Measurements from ENCODE around the gene CACNA1C.

Gene CACNA1C

DNA sequence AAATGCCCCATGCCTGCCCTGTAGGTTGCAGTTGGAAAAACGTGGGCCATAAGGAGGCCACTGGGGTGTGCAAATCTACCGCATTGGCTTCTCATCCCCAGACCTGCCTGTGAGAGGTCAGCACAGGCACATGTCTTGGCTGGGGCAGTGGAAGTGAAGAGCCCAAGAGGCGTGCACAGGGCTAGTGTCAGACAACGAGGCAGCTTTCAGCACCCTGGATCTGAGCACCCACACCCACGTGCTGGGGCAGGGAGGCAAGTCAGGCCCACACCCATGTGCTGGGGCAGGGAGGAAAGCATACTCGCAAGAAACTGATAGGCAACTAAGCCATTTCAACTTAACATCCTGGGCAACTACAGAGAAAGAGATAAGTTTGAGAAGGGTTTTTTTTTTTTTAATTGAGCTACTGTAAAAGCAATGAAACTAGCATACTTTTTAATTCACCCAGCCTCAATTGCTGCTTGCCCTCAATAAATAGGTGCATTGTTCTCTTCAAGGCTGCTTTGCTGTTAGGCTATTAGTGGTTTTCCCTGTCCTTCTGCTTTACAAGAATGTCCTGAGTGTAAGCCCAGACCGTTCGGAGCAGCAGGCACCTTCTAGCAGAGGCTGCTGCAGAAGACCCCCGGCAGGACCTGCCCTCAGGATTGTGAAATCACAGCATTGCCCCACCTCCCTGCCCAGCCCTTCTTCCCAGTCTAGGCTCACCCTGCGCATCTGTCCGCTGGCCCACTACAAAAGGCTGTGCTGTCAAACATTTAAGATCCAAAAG lies 386.7 kb downstream of the CACNA1C start:
- TF ChIP-seq, protein P1, sequence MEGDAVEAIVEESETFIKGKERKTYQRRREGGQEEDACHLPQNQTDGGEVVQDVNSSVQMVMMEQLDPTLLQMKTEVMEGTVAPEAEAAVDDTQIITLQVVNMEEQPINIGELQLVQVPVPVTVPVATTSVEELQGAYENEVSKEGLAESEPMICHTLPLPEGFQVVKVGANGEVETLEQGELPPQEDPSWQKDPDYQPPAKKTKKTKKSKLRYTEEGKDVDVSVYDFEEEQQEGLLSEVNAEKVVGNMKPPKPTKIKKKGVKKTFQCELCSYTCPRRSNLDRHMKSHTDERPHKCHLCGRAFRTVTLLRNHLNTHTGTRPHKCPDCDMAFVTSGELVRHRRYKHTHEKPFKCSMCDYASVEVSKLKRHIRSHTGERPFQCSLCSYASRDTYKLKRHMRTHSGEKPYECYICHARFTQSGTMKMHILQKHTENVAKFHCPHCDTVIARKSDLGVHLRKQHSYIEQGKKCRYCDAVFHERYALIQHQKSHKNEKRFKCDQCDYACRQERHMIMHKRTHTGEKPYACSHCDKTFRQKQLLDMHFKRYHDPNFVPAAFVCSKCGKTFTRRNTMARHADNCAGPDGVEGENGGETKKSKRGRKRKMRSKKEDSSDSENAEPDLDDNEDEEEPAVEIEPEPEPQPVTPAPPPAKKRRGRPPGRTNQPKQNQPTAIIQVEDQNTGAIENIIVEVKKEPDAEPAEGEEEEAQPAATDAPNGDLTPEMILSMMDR (IDR thresholded peaks at IDR 0.05; ENCODE audit: borderline replicate concordance, extremely low read depth, low read length, poor library complexity, severe bottlenecking): no peak
- no peak for TF ChIP-seq EZH2 (IDR thresholded peaks at IDR 0.05; ENCODE audit: borderline replicate concordance, low read depth, low read length, severe bottlenecking)
- H3K9ac ChIP-seq (ENCODE audit: low read depth, low read length): no peak overlapping the region
- no peak for ATAC-seq (ENCODE audit: insufficient read depth, low read depth)
- no peaks in the 10 kb centered on the region for H3K79me2 ChIP-seq (ENCODE audit: insufficient read depth, low read length)
- H2AFZ ChIP-seq (ENCODE audit: low read depth, low read length): no peak overlapping the region
- H3K27me3 ChIP-seq (ENCODE audit: insufficient read depth, low read length, poor library complexity): peaks cover 3% of the 10 kb centered on the region
- DNase-seq: no peak
- H3K36me3 ChIP-seq (ENCODE audit: insufficient read depth, low read length): no peaks in the 10 kb centered on the region
- no peak overlapping the region for H3K27ac ChIP-seq (ENCODE audit: low read length)
- H3K9me3 ChIP-seq (ENCODE audit: insufficient read depth, low read length, severe bottlenecking): no peaks in the 10 kb centered on the region
- H3K4me1 ChIP-seq (ENCODE audit: insufficient read depth, low read length): no peaks in the 10 kb centered on the region
- no peaks in the 10 kb centered on the region for H4K20me1 ChIP-seq (ENCODE audit: insufficient read depth, low read length)
- no peak overlapping the region for H3K4me2 ChIP-seq (ENCODE audit: insufficient read depth, low read length)
- no peak overlapping the region for H3K4me3 ChIP-seq (ENCODE audit: low read depth in 1 of 2, low read length in 2 of 2)

DNA sequence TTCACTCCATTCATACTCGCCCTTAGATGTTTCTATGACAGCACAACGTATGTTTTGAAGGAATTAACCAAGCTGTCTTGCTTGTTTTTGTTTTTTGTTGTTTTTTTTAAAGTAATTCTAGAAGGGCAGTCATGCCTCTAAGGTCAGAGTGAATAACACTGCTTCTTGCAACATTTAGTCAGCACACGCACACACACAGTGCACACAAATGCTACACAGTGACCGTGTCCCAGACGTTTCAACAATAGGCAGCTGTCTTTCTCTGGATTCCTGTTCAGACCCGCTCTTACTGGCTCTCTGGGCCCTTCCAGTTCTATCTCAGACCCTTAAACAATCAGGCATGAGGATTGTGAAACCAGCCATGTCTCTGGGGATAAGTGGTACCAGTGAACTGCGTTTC lies 391.0 kb downstream of the CACNA1C start:
- H3K36me3 ChIP-seq (ENCODE audit: insufficient read depth, low read length): no peaks in the 10 kb centered on the region
- no peak overlapping the region for H3K4me2 ChIP-seq (ENCODE audit: insufficient read depth, low read length)
- no peak overlapping the region for H2AFZ ChIP-seq (ENCODE audit: low read depth, low read length)
- no peak for ATAC-seq (ENCODE audit: insufficient read depth, low read depth)
- DNase-seq: no peak
- no peak overlapping the region for H3K9ac ChIP-seq (ENCODE audit: low read depth, low read length)
- H3K9me3 ChIP-seq (ENCODE audit: insufficient read depth, low read length, severe bottlenecking): no peaks in the 10 kb centered on the region
- no peaks in the 10 kb centered on the region for H3K79me2 ChIP-seq (ENCODE audit: insufficient read depth, low read length)
- peaks cover 3% of the 10 kb centered on the region for H3K27me3 ChIP-seq (ENCODE audit: insufficient read depth, low read length, poor library complexity)
- no peak for TF ChIP-seq EZH2 (IDR thresholded peaks at IDR 0.05; ENCODE audit: borderline replicate concordance, low read depth, low read length, severe bottlenecking)
- TF ChIP-seq, protein P1 (IDR thresholded peaks at IDR 0.05; ENCODE audit: borderline replicate concordance, extremely low read depth, low read length, poor library complexity, severe bottlenecking): no peak
- no peaks in the 10 kb centered on the region for H4K20me1 ChIP-seq (ENCODE audit: insufficient read depth, low read length)
- H3K4me3 ChIP-seq (ENCODE audit: low read depth in 1 of 2, low read length in 2 of 2): no peak overlapping the region
- no peak overlapping the region for H3K27ac ChIP-seq (ENCODE audit: low read length)
- H3K4me1 ChIP-seq (ENCODE audit: insufficient read depth, low read length): no peaks in the 10 kb centered on the region

DNA sequence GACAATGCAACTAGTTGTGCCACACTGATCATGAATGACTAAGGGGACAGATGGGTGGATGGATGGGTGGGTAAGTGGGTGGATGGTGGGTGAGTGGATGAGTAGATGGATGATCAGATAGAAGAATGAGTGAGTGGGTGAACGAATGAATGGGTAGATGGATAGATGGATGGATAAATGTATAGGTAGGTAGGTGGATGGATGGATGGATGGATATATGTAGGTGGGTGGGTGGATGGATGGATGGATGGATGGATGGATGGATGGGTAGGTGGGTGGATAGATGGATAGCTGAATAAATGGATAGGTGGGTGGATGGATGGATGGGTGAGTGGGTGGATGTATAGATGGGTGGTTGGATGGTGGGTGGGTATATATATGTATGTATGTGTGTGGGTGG lies 393.2 kb downstream of the CACNA1C start:
- Histone ChIP-seq H3K36me3 (ENCODE audit: insufficient read depth, low read length) (no peaks in the 10 kb centered on the region), H3K4me2 (ENCODE audit: insufficient read depth, low read length) (no peak overlapping the region), H3K9me3 (ENCODE audit: insufficient read depth, low read length, severe bottlenecking) (no peaks in the 10 kb centered on the region), H3K4me1 (ENCODE audit: insufficient read depth, low read length) (no peaks in the 10 kb centered on the region), H3K9ac (ENCODE audit: low read depth, low read length) (no peak overlapping the region), H3K27me3 (ENCODE audit: insufficient read depth, low read length, poor library complexity) (peaks cover 2% of the 10 kb centered on the region), H3K79me2 (ENCODE audit: insufficient read depth, low read length) (no peaks in the 10 kb centered on the region), H3K27ac (ENCODE audit: low read length) (no peak overlapping the region), H2AFZ (ENCODE audit: low read depth, low read length) (no peak overlapping the region), H4K20me1 (ENCODE audit: insufficient read depth, low read length) (no peaks in the 10 kb centered on the region), H3K4me3 (ENCODE audit: low read depth in 1 of 2, low read length in 2 of 2) (no peak overlapping the region)
- TF ChIP-seq, protein P1 (IDR thresholded peaks at IDR 0.05; ENCODE audit: borderline replicate concordance, extremely low read depth, low read length, poor library complexity, severe bottlenecking): no peak
- no peak for TF ChIP-seq EZH2 (IDR thresholded peaks at IDR 0.05; ENCODE audit: borderline replicate concordance, low read depth, low read length, severe bottlenecking)
- DNase-seq (no peak), ATAC-seq (ENCODE audit: insufficient read depth, low read depth) (no peak)

Data from DND-41 (cell line).